ENCODE measurements around the gene ZC3H12A. TPM values are rescaled to one million over a fixed set of nuclear protein-coding genes. Genes with fewer than 3 reads are reported as not detected.
A peak's percentile ranks its signal among the peaks of the same experiment; 100 is the strongest.

ZC3H12A gene
- polyA plus RNA-seq, 4 donors, result 12.4 to 24.6 (median 19.4) TPM

GRCh38 chr1:37448185-37448584, 26.2 kb upstream of the ZC3H12A start:
- Histone ChIP-seq H3K4me1 (ENCODE audit: control insufficient read depth in 3 of 3, insufficient read depth in 2 of 3, low read depth in 1 of 3, low read length in 2 of 3) (no peaks in the 10 kb centered on the region), H3K36me3 (ENCODE audit: control insufficient read depth in 3 of 3, insufficient read depth in 2 of 3, low read depth in 1 of 3, low read length in 3 of 3) (no peaks in the 10 kb centered on the region), H3K27ac (ENCODE audit: low read depth in 1 of 3, low read length in 2 of 3) (no peak overlapping the region), H3K27me3 (ENCODE audit: control insufficient read depth in 3 of 3, insufficient read depth in 3 of 3, low read length in 3 of 3) (peaks cover 0 to 6% (median 0%) of the 10 kb centered on the region in 3 donors), H3K9me3 (ENCODE audit: control insufficient read depth in 2 of 2, insufficient read depth in 1 of 2, low read depth in 1 of 2, low read length in 1 of 2) (no peaks in the 10 kb centered on the region), H3K4me3 (ENCODE audit: low read depth in 1 of 3, low read length in 3 of 3) (no peak overlapping the region)
- no peak for FAIRE-seq
- DNase-seq, result no peak
- WGBS, 3 donors, result 59 to 69% (median 68%) methylated on average over 2 of the region's 2 CpGs

GRCh38 chr1:37448691-37449417, 25.5 kb upstream of the ZC3H12A start:
- DNase-seq (no peak), FAIRE-seq (no peak)
- WGBS, 3 donors, result 56 to 67% (median 64%) methylated on average over 15 of the region's 15 CpGs
- no peak overlapping the region for H3K4me3 ChIP-seq (ENCODE audit: low read depth in 1 of 3, low read length in 3 of 3)
- H3K27ac ChIP-seq (ENCODE audit: low read depth in 1 of 3, low read length in 2 of 3), result no peak overlapping the region
- H3K9me3 ChIP-seq (ENCODE audit: control insufficient read depth in 2 of 2, insufficient read depth in 1 of 2, low read depth in 1 of 2, low read length in 1 of 2), result no peaks in the 10 kb centered on the region
- peaks cover 0 to 2% (median 0%) of the 10 kb centered on the region in 3 donors for H3K36me3 ChIP-seq (ENCODE audit: control insufficient read depth in 3 of 3, insufficient read depth in 2 of 3, low read depth in 1 of 3, low read length in 3 of 3)
- peaks cover 0 to 6% (median 0%) of the 10 kb centered on the region in 3 donors for H3K27me3 ChIP-seq (ENCODE audit: control insufficient read depth in 3 of 3, insufficient read depth in 3 of 3, low read length in 3 of 3)
- H3K4me1 ChIP-seq (ENCODE audit: control insufficient read depth in 3 of 3, insufficient read depth in 2 of 3, low read depth in 1 of 3, low read length in 2 of 3), result no peaks in the 10 kb centered on the region

GRCh38 chr1:37449936-37450335, 24.4 kb upstream of the ZC3H12A start:
- no peak for FAIRE-seq
- Histone ChIP-seq H3K9me3 (ENCODE audit: control insufficient read depth in 2 of 2, insufficient read depth in 1 of 2, low read depth in 1 of 2, low read length in 1 of 2) (no peaks in the 10 kb centered on the region), H3K4me3 (ENCODE audit: low read depth in 1 of 3, low read length in 3 of 3) (no peak overlapping the region), H3K4me1 (ENCODE audit: control insufficient read depth in 3 of 3, insufficient read depth in 2 of 3, low read depth in 1 of 3, low read length in 2 of 3) (no peaks in the 10 kb centered on the region), H3K36me3 (ENCODE audit: control insufficient read depth in 3 of 3, insufficient read depth in 2 of 3, low read depth in 1 of 3, low read length in 3 of 3) (peaks cover 0 to 7% (median 0%) of the 10 kb centered on the region in 3 donors), H3K27me3 (ENCODE audit: control insufficient read depth in 3 of 3, insufficient read depth in 3 of 3, low read length in 3 of 3) (peaks cover 0 to 4% (median 0%) of the 10 kb centered on the region in 3 donors), H3K27ac (ENCODE audit: low read depth in 1 of 3, low read length in 2 of 3) (no peak overlapping the region)
- DNase-seq, result no peak
- 36 to 61% (median 61%) methylated on average over 5 of the region's 5 CpGs for WGBS, 3 donors

GRCh38 chr1:37452416-37452815, 22.0 kb upstream of the ZC3H12A start:
- H3K9me3 ChIP-seq (ENCODE audit: control insufficient read depth in 2 of 2, insufficient read depth in 1 of 2, low read depth in 1 of 2, low read length in 1 of 2), result no peaks in the 10 kb centered on the region
- 31 to 55% (median 53%) methylated on average over 6 of the region's 6 CpGs for WGBS, 3 donors
- FAIRE-seq, result no peak

GRCh38 chr1:37453647-37454046, 20.7 kb upstream of the ZC3H12A start:
- FAIRE-seq (no peak), DNase-seq (no peak)
- Histone ChIP-seq H3K9me3 (ENCODE audit: control insufficient read depth in 2 of 2, insufficient read depth in 1 of 2, low read depth in 1 of 2, low read length in 1 of 2) (no peaks in the 10 kb centered on the region), H3K36me3 (ENCODE audit: control insufficient read depth in 3 of 3, insufficient read depth in 2 of 3, low read depth in 1 of 3, low read length in 3 of 3) (peaks cover 0 to 13% (median 0%) of the 10 kb centered on the region in 3 donors), H3K4me3 (ENCODE audit: low read depth in 1 of 3, low read length in 3 of 3) (no peak overlapping the region), H3K27ac (ENCODE audit: low read depth in 1 of 3, low read length in 2 of 3) (no peak overlapping the region), H3K27me3 (ENCODE audit: control insufficient read depth in 3 of 3, insufficient read depth in 3 of 3, low read length in 3 of 3) (no peaks in the 10 kb centered on the region), H3K4me1 (ENCODE audit: control insufficient read depth in 3 of 3, insufficient read depth in 2 of 3, low read depth in 1 of 3, low read length in 2 of 3) (no peaks in the 10 kb centered on the region)
- WGBS, 3 donors, result 78 to 86% (median 79%) methylated on average over 7 of the region's 7 CpGs

More at GRCh38 chr1:37452416-37452815, 22.0 kb upstream of the ZC3H12A start:
- no peaks in the 10 kb centered on the region for H3K4me1 ChIP-seq (ENCODE audit: control insufficient read depth in 3 of 3, insufficient read depth in 2 of 3, low read depth in 1 of 3, low read length in 2 of 3)
- H3K36me3 ChIP-seq (ENCODE audit: control insufficient read depth in 3 of 3, insufficient read depth in 2 of 3, low read depth in 1 of 3, low read length in 3 of 3), result peaks cover 0 to 13% (median 0%) of the 10 kb centered on the region in 3 donors
- H3K4me3 ChIP-seq (ENCODE audit: low read depth in 1 of 3, low read length in 3 of 3), result no peak overlapping the region
- H3K27ac ChIP-seq (ENCODE audit: low read depth in 1 of 3, low read length in 2 of 3), result peak overlapping the region in 1 of 3 donors; percentile 63
- no peak for DNase-seq
- H3K27me3 ChIP-seq (ENCODE audit: control insufficient read depth in 3 of 3, insufficient read depth in 3 of 3, low read length in 3 of 3), result peaks cover 0 to 3% (median 0%) of the 10 kb centered on the region in 3 donors

- no peak overlapping the region for H3K27ac ChIP-seq (ENCODE audit: low read depth in 1 of 3, low read length in 2 of 3)
- no peak overlapping the region for H3K4me3 ChIP-seq (ENCODE audit: low read depth in 1 of 3, low read length in 3 of 3)
- DNase-seq, result no peak
- no peak for FAIRE-seq
- H3K4me1 ChIP-seq (ENCODE audit: control insufficient read depth in 3 of 3, insufficient read depth in 2 of 3, low read depth in 1 of 3, low read length in 2 of 3), result no peaks in the 10 kb centered on the region
- 92 to 97% (median 96%) methylated on average over 10 of the region's 10 CpGs for WGBS, 3 donors
- H3K27me3 ChIP-seq (ENCODE audit: control insufficient read depth in 3 of 3, insufficient read depth in 3 of 3, low read length in 3 of 3), result no peaks in the 10 kb centered on the region
- H3K9me3 ChIP-seq (ENCODE audit: control insufficient read depth in 2 of 2, insufficient read depth in 1 of 2, low read depth in 1 of 2, low read length in 1 of 2), result no peaks in the 10 kb centered on the region
- H3K36me3 ChIP-seq (ENCODE audit: control insufficient read depth in 3 of 3, insufficient read depth in 2 of 3, low read depth in 1 of 3, low read length in 3 of 3), result peaks cover 0 to 13% (median 0%) of the 10 kb centered on the region in 3 donors
Observed at GRCh38 chr1:37455516-37455915, 18.9 kb upstream of the ZC3H12A start.

GRCh38 chr1:37456614-37457013, 17.8 kb upstream of the ZC3H12A start:
- no peak for DNase-seq
- Histone ChIP-seq H3K36me3 (ENCODE audit: control insufficient read depth in 3 of 3, insufficient read depth in 2 of 3, low read depth in 1 of 3, low read length in 3 of 3) (peaks cover 0 to 13% (median 0%) of the 10 kb centered on the region in 3 donors), H3K4me3 (ENCODE audit: low read depth in 1 of 3, low read length in 3 of 3) (no peak overlapping the region), H3K9me3 (ENCODE audit: control insufficient read depth in 2 of 2, insufficient read depth in 1 of 2, low read depth in 1 of 2, low read length in 1 of 2) (no peaks in the 10 kb centered on the region), H3K27ac (ENCODE audit: low read depth in 1 of 3, low read length in 2 of 3) (no peak overlapping the region), H3K4me1 (ENCODE audit: control insufficient read depth in 3 of 3, insufficient read depth in 2 of 3, low read depth in 1 of 3, low read length in 2 of 3) (no peaks in the 10 kb centered on the region), H3K27me3 (ENCODE audit: control insufficient read depth in 3 of 3, insufficient read depth in 3 of 3, low read length in 3 of 3) (no peaks in the 10 kb centered on the region)
- FAIRE-seq, result no peak

- Histone ChIP-seq H3K27ac (ENCODE audit: low read depth in 1 of 3, low read length in 2 of 3) (no peak overlapping the region), H3K36me3 (ENCODE audit: control insufficient read depth in 3 of 3, insufficient read depth in 2 of 3, low read depth in 1 of 3, low read length in 3 of 3) (peaks cover 0 to 11% (median 0%) of the 10 kb centered on the region in 3 donors), H3K4me3 (ENCODE audit: low read depth in 1 of 3, low read length in 3 of 3) (no peak overlapping the region), H3K9me3 (ENCODE audit: control insufficient read depth in 2 of 2, insufficient read depth in 1 of 2, low read depth in 1 of 2, low read length in 1 of 2) (no peaks in the 10 kb centered on the region), H3K27me3 (ENCODE audit: control insufficient read depth in 3 of 3, insufficient read depth in 3 of 3, low read length in 3 of 3) (no peaks in the 10 kb centered on the region), H3K4me1 (ENCODE audit: control insufficient read depth in 3 of 3, insufficient read depth in 2 of 3, low read depth in 1 of 3, low read length in 2 of 3) (no peaks in the 10 kb centered on the region)
- WGBS, 3 donors, result 56 to 79% (median 73%) methylated on average over 3 of the region's 3 CpGs
- DNase-seq, result no peak
- FAIRE-seq, result no peak
Observed at GRCh38 chr1:37458551-37458950, 15.8 kb upstream of the ZC3H12A start.
